Measurements from ENCODE around the gene KCNB1. TPM values are rescaled to one million over a fixed set of nuclear protein-coding genes. Genes with fewer than 3 reads are reported as not detected.
A peak's percentile ranks its signal among the peaks of the same experiment; 100 is the strongest.

KCNB1 gene
- total RNA-seq, 1 experiment from 2014 or later, result 0.09 TPM

GRCh38 chr20:49483018-49483695 lies 689 bp upstream of the KCNB1 start:
- DNase-seq, result no peak
- no peak overlapping the region for H3K27ac Mint-ChIP-seq (ENCODE audit: unreplicated experiment)
- no TSS peak for BruUV-seq (replicated peaks)
- peaks cover 14% of the 10 kb centered on the region for H3K4me1 Mint-ChIP-seq (ENCODE audit: low read depth, unreplicated experiment)
- POLR2A ChIA-PET, result interaction anchor here (0.6 kb wide), 1 partner anchor 101 kb away, joined by 3 read pairs; no protein-coding TSS in a partner anchor
- intact Hi-C loops (cut with micrococcal nuclease; ENCODE audit: unreplicated experiment), result no loop called here
- H3K27me3 Mint-ChIP-seq (ENCODE audit: insufficient read depth, unreplicated experiment), result peaks cover 28% of the 10 kb centered on the region
- Histone ChIP-seq H3K4me1 (peaks cover 4% of the 10 kb centered on the region; the same call in 1 of the 2 replicates), H3K36me3 (ENCODE audit: control insufficient read depth, insufficient read depth, low read length) (no peaks in the 10 kb centered on the region), H3K27me3 (replicated peaks; ENCODE audit: control insufficient read depth, insufficient read depth, low read length) (peaks cover 2% of the 10 kb centered on the region), H3K9me3 (no peaks in the 10 kb centered on the region), H3K4me3 (ENCODE audit: low read depth, low read length) (peak overlapping the region; percentile 29; the same call in 1 of the 2 replicates)
- TF ChIP-seq, protein P1, sequence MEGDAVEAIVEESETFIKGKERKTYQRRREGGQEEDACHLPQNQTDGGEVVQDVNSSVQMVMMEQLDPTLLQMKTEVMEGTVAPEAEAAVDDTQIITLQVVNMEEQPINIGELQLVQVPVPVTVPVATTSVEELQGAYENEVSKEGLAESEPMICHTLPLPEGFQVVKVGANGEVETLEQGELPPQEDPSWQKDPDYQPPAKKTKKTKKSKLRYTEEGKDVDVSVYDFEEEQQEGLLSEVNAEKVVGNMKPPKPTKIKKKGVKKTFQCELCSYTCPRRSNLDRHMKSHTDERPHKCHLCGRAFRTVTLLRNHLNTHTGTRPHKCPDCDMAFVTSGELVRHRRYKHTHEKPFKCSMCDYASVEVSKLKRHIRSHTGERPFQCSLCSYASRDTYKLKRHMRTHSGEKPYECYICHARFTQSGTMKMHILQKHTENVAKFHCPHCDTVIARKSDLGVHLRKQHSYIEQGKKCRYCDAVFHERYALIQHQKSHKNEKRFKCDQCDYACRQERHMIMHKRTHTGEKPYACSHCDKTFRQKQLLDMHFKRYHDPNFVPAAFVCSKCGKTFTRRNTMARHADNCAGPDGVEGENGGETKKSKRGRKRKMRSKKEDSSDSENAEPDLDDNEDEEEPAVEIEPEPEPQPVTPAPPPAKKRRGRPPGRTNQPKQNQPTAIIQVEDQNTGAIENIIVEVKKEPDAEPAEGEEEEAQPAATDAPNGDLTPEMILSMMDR (IDR thresholded peaks at IDR 0.05; ENCODE audit: insufficient read depth in 1 of 2, low read depth in 1 of 2, low read length in 1 of 2, severe bottlenecking in 1 of 2, unreplicated experiment in 1 of 2), result no peak
- H3K36me3 Mint-ChIP-seq (ENCODE audit: insufficient read depth, unreplicated experiment), result no peaks in the 10 kb centered on the region
- H3K4me3 Mint-ChIP-seq (ENCODE audit: unreplicated experiment), result no peak overlapping the region
- no peaks in the 10 kb centered on the region for H3K9me3 Mint-ChIP-seq (ENCODE audit: unreplicated experiment)
- CTCF ChIA-PET, result interaction anchor here (0.7 to 2.7 kb wide), 22 partner anchors 8 to 293 kb away, joined by 3 to 56 read pairs (median 7); no protein-coding TSS in a partner anchor

DNA sequence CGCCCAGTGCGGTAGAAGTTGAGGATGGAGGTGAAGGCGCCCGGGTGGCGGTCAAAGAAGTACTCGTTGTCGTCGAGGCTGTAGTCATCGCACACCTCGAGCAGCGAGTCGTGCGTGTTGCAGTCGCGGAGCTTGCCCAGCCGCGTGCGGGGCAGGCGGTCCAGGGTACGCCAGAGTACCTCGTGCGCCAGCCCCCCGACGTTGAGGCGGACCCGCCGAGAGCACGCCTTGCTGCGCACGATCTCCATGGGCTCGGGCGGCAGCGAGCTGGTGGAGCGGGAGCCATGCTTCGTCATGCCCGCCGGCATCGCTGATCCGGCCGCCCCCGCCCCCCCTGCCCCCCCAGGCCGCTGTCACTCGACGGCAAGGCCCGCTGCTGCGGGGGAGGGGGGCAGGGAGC lies 295 bp downstream of the KCNB1 start:
- peaks cover 4% of the 10 kb centered on the region; the same call in 1 of the 2 replicates for H3K4me1 ChIP-seq
- Mint-ChIP-seq H3K9me3 (ENCODE audit: unreplicated experiment) (no peaks in the 10 kb centered on the region), H3K27me3 (ENCODE audit: insufficient read depth, unreplicated experiment) (peaks cover 22% of the 10 kb centered on the region), H3K4me1 (ENCODE audit: low read depth, unreplicated experiment) (peaks cover 14% of the 10 kb centered on the region), H3K36me3 (ENCODE audit: insufficient read depth, unreplicated experiment) (no peaks in the 10 kb centered on the region), H3K27ac (ENCODE audit: unreplicated experiment) (no peak overlapping the region), H3K4me3 (ENCODE audit: unreplicated experiment) (no peak overlapping the region)
- POLR2A ChIA-PET, result no interaction called here
- H3K9me3 ChIP-seq, result no peaks in the 10 kb centered on the region
- no peak for DNase-seq
- BruUV-seq (replicated peaks), result no TSS peak
- intact Hi-C loops (cut with micrococcal nuclease; ENCODE audit: unreplicated experiment), result no loop called here
- H3K27me3 ChIP-seq (replicated peaks; ENCODE audit: control insufficient read depth, insufficient read depth, low read length), result peaks cover 2% of the 10 kb centered on the region
- H3K4me3 ChIP-seq (ENCODE audit: low read depth, low read length), result no peak overlapping the region
- CTCF ChIA-PET, result interaction anchor here (0.6 to 1.0 kb wide), 2 partner anchors 91 to 135 kb away, joined by 3 read pairs; no protein-coding TSS in a partner anchor
- no peaks in the 10 kb centered on the region for H3K36me3 ChIP-seq (ENCODE audit: control insufficient read depth, insufficient read depth, low read length)
- TF ChIP-seq, protein P1 (IDR thresholded peaks at IDR 0.05; ENCODE audit: insufficient read depth in 1 of 2, low read depth in 1 of 2, low read length in 1 of 2, severe bottlenecking in 1 of 2, unreplicated experiment in 1 of 2), result no peak

- no peak overlapping the region for H3K4me3 Mint-ChIP-seq (ENCODE audit: unreplicated experiment)
- intact Hi-C loops (cut with micrococcal nuclease; ENCODE audit: unreplicated experiment), result no loop called here
- H3K36me3 Mint-ChIP-seq (ENCODE audit: insufficient read depth, unreplicated experiment), result no peaks in the 10 kb centered on the region
- H3K27ac Mint-ChIP-seq (ENCODE audit: unreplicated experiment), result no peak overlapping the region
- BruUV-seq (replicated peaks), result no TSS peak
- no peaks in the 10 kb centered on the region for H3K36me3 ChIP-seq (ENCODE audit: control insufficient read depth, insufficient read depth, low read length)
- H3K4me1 ChIP-seq, result peaks cover 4% of the 10 kb centered on the region; the same call in 1 of the 2 replicates
- H3K27me3 ChIP-seq (replicated peaks; ENCODE audit: control insufficient read depth, insufficient read depth, low read length), result peaks cover 2% of the 10 kb centered on the region
- POLR2A ChIA-PET, result no interaction called here
- no peak overlapping the region for H3K4me3 ChIP-seq (ENCODE audit: low read depth, low read length)
- H3K4me1 Mint-ChIP-seq (ENCODE audit: low read depth, unreplicated experiment), result peaks cover 14% of the 10 kb centered on the region
- CTCF ChIA-PET, result no interaction called here
- no peaks in the 10 kb centered on the region for H3K9me3 ChIP-seq
- DNase-seq, result no peak
- TF ChIP-seq, protein P1 (IDR thresholded peaks at IDR 0.05; ENCODE audit: insufficient read depth in 1 of 2, low read depth in 1 of 2, low read length in 1 of 2, severe bottlenecking in 1 of 2, unreplicated experiment in 1 of 2), result no peak
- H3K9me3 Mint-ChIP-seq (ENCODE audit: unreplicated experiment), result no peaks in the 10 kb centered on the region
- peaks cover 21% of the 10 kb centered on the region for H3K27me3 Mint-ChIP-seq (ENCODE audit: insufficient read depth, unreplicated experiment)
Observed at GRCh38 chr20:49481116-49481515, 1.4 kb downstream of the KCNB1 start.

All from Caco-2 (cell line).